Measurements from ENCODE around the gene CAPSL. TPM values are rescaled to one million over a fixed set of nuclear protein-coding genes. Genes with fewer than 3 reads are reported as not detected.

Gene CAPSL
- total and polyA plus RNA-seq, 9 of the 15 experiments (the other 6 are each of a cell fraction or from before 2014, with no cell fraction given), result not detected

DNA sequence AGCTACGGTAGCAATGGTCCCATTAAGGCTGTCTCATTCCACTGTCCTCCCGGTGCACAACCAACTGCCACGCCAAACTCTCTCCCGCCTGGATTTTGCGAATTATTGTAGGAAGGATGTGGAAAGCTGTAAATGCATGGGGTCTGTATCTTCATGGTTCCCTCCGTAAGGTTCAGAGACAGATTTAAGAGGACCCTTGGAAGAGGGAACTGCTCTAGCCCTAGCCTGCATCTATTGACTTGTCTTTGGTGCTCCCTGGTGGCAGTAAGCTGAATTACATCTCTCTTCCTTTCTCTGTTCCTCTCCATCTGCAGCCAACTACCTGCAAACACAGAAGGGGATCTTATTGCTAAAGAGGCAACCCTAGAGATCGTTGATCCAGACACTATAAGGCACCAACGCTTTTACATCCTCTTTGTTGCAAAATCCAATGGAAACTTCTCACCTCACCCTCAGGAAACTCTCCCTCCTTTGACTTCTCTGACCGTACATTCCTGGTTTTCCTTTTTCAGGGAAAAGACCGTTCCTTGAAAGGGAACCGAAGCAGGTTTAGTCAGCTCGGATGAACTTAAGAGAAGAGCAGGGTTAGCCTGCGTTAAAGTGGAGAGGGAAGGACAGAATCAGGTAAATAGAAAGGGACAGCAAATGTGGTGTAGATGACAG is 11.9 kb downstream of the CAPSL start (continued):
- TF ChIP-seq ZBTB33 (CRISPR knock-in tag; IDR thresholded peaks at IDR 0.05) (no peak), ZNF707 (CRISPR knock-in tag; conservative IDR thresholded peaks at IDR 0.05) (no peak), ARNT (IDR thresholded peaks at IDR 0.05) (no peak), HMGN3 (IDR thresholded peaks at IDR 0.05; ENCODE audit: borderline replicate concordance, extremely low read depth, insufficient read length, low read depth, low read length) (no peak), STAG1 (CRISPR knock-in tag; IDR thresholded peaks at IDR 0.05; ENCODE audit: borderline replicate concordance) (peak; percentile 44; the same call in 1 of the 2 replicates), FOXA1 (IDR thresholded peaks at IDR 0.05; ENCODE audit: borderline replicate concordance) (no peak), BRD4 (IDR thresholded peaks at IDR 0.05) (no peak), HES1 (IDR thresholded peaks at IDR 0.05; ENCODE audit: low read depth) (no peak), DEAF1 (CRISPR knock-in tag; IDR thresholded peaks at IDR 0.05) (peak; percentile 56; the same call in 1 of the 2 replicates), FOXM1 (IDR thresholded peaks at IDR 0.05; ENCODE audit: low read depth) (no peak), FOXM1 (CRISPR knock-in tag; IDR thresholded peaks at IDR 0.05; ENCODE audit: low read depth) (no peak), U2AF2 (optimal IDR thresholded peaks at IDR 0.05; ENCODE audit: low read depth, low read length) (no peak), ZNF830 (CRISPR knock-in tag; IDR thresholded peaks at IDR 0.05) (no peak), ILF3 (IDR thresholded peaks at IDR 0.05; ENCODE audit: borderline replicate concordance) (no peak), OTX1 (CRISPR knock-in tag; IDR thresholded peaks at IDR 0.05) (no peak), SNIP1 (IDR thresholded peaks at IDR 0.05; ENCODE audit: low read depth) (no peak), SPI1 (IDR thresholded peaks at IDR 0.05; ENCODE audit: borderline replicate concordance, low read depth, low read length) (peak; percentile 70), SMC3 (conservative IDR thresholded peaks at IDR 0.05; ENCODE audit: insufficient read depth, low read depth, low read length) (peak; percentile 75), DDX20 (tag; IDR thresholded peaks at IDR 0.05; ENCODE audit: low read depth) (no peak), ZZZ3 (IDR thresholded peaks at IDR 0.05) (no peak), PPARD (CRISPR knock-in tag; IDR thresholded peaks at IDR 0.05) (no peak), ZNF507 (tag; conservative IDR thresholded peaks at IDR 0.05) (no peak)
- TF ChIP-seq, protein P1, sequence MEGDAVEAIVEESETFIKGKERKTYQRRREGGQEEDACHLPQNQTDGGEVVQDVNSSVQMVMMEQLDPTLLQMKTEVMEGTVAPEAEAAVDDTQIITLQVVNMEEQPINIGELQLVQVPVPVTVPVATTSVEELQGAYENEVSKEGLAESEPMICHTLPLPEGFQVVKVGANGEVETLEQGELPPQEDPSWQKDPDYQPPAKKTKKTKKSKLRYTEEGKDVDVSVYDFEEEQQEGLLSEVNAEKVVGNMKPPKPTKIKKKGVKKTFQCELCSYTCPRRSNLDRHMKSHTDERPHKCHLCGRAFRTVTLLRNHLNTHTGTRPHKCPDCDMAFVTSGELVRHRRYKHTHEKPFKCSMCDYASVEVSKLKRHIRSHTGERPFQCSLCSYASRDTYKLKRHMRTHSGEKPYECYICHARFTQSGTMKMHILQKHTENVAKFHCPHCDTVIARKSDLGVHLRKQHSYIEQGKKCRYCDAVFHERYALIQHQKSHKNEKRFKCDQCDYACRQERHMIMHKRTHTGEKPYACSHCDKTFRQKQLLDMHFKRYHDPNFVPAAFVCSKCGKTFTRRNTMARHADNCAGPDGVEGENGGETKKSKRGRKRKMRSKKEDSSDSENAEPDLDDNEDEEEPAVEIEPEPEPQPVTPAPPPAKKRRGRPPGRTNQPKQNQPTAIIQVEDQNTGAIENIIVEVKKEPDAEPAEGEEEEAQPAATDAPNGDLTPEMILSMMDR (IDR thresholded peaks at IDR 0.05 in 2 of 3, conservative IDR thresholded peaks at IDR 0.05 in 1 of 3; ENCODE audit: insufficient read depth in 2 of 3, low read depth in 1 of 3, low read length in 3 of 3), result peak; percentile 67 to 86 (median 81)
